HepG2 (cell line): ENCODE measurements around the gene DAB1. TPM values are rescaled to one million over a fixed set of nuclear protein-coding genes. Genes with fewer than 3 reads are reported as not detected.

Experiments
- CBFB ChIP-seq: sonication (generic); formaldehyde crosslinking; IDR thresholded peaks from 2 replicates; pipeline ENCODE4 v1.4.0; 2020; ENCODE audit warnings: missing genetic modification reagents
- MIER2 ChIP-seq: IDR thresholded peaks from 2 replicates; pipeline ENCODE4 v1.6.1; 2016; ENCODE audit warnings: missing biosample characterization, missing genetic modification reagents
- POLR2AphosphoS5 ChIP-seq: IDR thresholded peaks from 2 replicates; pipeline ENCODE4 v1.6.1; 2012; ENCODE audit warnings: low read depth, low read length
- RBM22 ChIP-seq: fragments of 200-400 bp; formaldehyde crosslinking; optimal IDR thresholded peaks from 2 replicates; pipeline ENCODE3; 2017; ENCODE audit warnings: mild to moderate bottlenecking, low read length, moderate library complexity
- USF2 ChIP-seq, 2 experiments: sonication (generic) in 1 of 2; formaldehyde crosslinking in 1 of 2; IDR thresholded peaks; 2 replicates each; pipeline versions ENCODE4 v1.5.1 to v1.6.1; 2011 to 2020; ENCODE audit warnings: borderline replicate concordance in 1 of 2, low read depth in 1 of 2, low read length in 1 of 2, mild to moderate bottlenecking in 1 of 2, missing genetic modification reagents in 1 of 2, moderate library complexity in 1 of 2
- ZNF280D ChIP-seq: sonication (generic); formaldehyde crosslinking; IDR thresholded peaks from 2 replicates; pipeline ENCODE4 v1.5.1; 2020; ENCODE audit warnings: mild to moderate bottlenecking, missing genetic modification reagents
- ZNF343 ChIP-seq: sonication (generic); formaldehyde crosslinking; IDR thresholded peaks from 2 replicates; pipeline ENCODE4 v1.4.0; 2020; ENCODE audit warnings: mild to moderate bottlenecking, missing genetic modification reagents
- ZNF44 ChIP-seq: sonication (generic); formaldehyde crosslinking; IDR thresholded peaks from 2 replicates; pipeline ENCODE4 v1.5.1; 2020; ENCODE audit warnings: mild to moderate bottlenecking, missing genetic modification reagents
- polyA plus RNA-seq, 8 experiments: library from polyadenylated mRNA; depleted of rRNA in 3 of 8; stranded (reverse) in 7 of 8; unstranded in 1 of 8; fragments of >200 nt; fragmentation: Illumina TruSeq in 4 of 8; extraction: Trizol in 4 of 8; gene quantifications; 2 replicates each; pipeline versions ENCODE4 v1.2.1 to v1.2.3, GENCODE V29; 2011 to 2016; ENCODE audit warnings: low read depth in 4 of 8, missing spikeins in 1 of 8, mixed read lengths in 1 of 8; ENCODE audit not compliant: insufficient read depth in 1 of 8
- total RNA-seq, 5 experiments: library from RNA; depleted of rRNA; stranded (reverse); fragments of >200 nt; fragmentation: Illumina TruSeq; extraction: Trizol; gene quantifications; 2 replicates each; pipeline ENCODE4 v1.2.3, GENCODE V29; 2016; ENCODE audit warnings: low read depth in 1 of 5

DAB1 gene
- total and polyA plus RNA-seq, 2 of the 13 experiments (the other 11 are each of a cell fraction or from before 2014, with no cell fraction given): 0.04 to 0.13 TPM

GRCh38 chr1:57467830-57468229, 44.0 kb upstream of the DAB1 start (continued):
- no peak for TF ChIP-seq USF2 (IDR thresholded peaks at IDR 0.05; ENCODE audit: low read depth, low read length)
- TF ChIP-seq USF2 (CRISPR knock-in tag; IDR thresholded peaks at IDR 0.05; ENCODE audit: borderline replicate concordance): no peak
- no peak for TF ChIP-seq ZNF280D (CRISPR knock-in tag)
- TF ChIP-seq ZNF44 (CRISPR knock-in tag): no peak
- TF ChIP-seq ZNF343 (CRISPR knock-in tag): no peak
- TF ChIP-seq RBM22: no peak
- TF ChIP-seq CBFB (CRISPR knock-in tag): no peak
- no peak for TF ChIP-seq POLR2AphosphoS5
- no peak for TF ChIP-seq MIER2 (CRISPR knock-in tag)
